ENCODE data around the gene TMEM39B.

DNA sequence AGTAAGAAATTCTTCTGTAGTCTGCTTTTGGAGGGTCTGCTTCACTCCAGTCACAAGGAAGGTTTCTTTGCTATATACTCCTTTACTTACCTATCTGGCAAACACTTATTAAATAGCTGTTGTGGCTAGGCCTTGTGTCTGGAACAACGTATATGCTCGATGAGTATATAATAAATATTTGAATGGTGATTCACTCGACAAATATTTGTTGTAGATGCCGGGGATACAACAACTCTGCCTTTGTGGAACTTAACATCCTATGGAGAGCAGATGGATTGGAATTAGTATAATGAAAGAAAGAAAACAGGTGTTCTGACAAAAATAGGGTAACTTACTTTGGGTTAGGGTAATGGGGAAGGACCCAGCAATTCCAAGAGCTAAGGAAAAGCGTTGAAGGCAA is 66.2 kb downstream of the TMEM39B start:
- TF ChIP-seq, protein P1, sequence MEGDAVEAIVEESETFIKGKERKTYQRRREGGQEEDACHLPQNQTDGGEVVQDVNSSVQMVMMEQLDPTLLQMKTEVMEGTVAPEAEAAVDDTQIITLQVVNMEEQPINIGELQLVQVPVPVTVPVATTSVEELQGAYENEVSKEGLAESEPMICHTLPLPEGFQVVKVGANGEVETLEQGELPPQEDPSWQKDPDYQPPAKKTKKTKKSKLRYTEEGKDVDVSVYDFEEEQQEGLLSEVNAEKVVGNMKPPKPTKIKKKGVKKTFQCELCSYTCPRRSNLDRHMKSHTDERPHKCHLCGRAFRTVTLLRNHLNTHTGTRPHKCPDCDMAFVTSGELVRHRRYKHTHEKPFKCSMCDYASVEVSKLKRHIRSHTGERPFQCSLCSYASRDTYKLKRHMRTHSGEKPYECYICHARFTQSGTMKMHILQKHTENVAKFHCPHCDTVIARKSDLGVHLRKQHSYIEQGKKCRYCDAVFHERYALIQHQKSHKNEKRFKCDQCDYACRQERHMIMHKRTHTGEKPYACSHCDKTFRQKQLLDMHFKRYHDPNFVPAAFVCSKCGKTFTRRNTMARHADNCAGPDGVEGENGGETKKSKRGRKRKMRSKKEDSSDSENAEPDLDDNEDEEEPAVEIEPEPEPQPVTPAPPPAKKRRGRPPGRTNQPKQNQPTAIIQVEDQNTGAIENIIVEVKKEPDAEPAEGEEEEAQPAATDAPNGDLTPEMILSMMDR (IDR thresholded peaks at IDR 0.05; ENCODE audit: extremely low read depth in 1 of 2, insufficient read depth in 1 of 2, low read depth in 1 of 2, low read length in 2 of 2), result no peak
- TF ChIP-seq POLR2A (IDR thresholded peaks at IDR 0.05; ENCODE audit: low read depth, low read length) (no peak), MYC (IDR thresholded peaks at IDR 0.05; ENCODE audit: low read depth, low read length) (no peak)
